ENCODE data around the gene MAP1LC3C. TPM values are rescaled to one million over a fixed set of nuclear protein-coding genes. Genes with fewer than 3 reads are reported as not detected.
"Not testable (repeated sequence)": the region's sequence is repeated elsewhere in the genome, so short reads cannot be mapped to it uniquely, and the experiment has no call there.

Gene MAP1LC3C
- total RNA-seq, 1 donor from 2014 or later: not detected

DNA sequence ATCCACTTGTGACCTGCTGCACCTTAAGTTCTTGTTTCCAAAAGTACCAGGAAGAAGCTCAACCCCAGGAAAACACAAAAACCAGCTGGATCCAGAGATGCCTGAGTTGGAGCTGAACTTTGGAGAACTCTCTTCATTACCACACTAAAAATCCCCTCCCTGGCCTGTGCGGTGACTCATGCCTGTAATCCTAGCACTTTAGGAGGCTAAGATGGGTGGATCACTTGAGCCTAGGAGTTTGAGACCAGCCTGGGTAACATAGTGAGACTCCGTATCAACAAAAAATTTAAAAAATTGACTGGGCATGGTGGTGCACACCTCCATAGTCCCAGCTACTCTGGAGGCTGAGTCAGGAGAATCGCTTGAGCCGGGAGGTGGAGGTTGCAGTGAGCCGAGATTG, 6.2 kb downstream of the MAP1LC3C start:
- DNase-seq (ENCODE audit: low spot score): no peak

DNA sequence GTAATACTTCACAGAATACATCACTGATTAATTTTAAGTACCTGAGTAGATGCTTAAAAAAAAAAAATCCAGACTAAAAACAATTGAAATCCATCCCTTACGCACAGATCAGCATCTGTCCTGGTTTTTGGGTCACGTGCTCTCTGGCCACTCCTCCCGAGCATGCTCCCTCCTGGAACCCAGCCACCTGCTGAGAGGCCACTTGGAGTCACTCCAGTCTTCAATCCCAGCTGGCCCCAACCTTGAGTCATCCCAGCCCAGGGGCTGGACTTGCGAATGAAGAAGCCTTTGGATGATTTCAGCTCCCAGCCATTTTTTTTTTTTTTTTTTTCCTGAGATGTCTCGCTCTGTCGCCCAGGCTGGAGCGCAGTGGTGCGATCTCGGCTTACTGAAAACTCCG, 8.9 kb downstream of the MAP1LC3C start:
- peak; percentile 77 for DNase-seq (ENCODE audit: low spot score)

DNA sequence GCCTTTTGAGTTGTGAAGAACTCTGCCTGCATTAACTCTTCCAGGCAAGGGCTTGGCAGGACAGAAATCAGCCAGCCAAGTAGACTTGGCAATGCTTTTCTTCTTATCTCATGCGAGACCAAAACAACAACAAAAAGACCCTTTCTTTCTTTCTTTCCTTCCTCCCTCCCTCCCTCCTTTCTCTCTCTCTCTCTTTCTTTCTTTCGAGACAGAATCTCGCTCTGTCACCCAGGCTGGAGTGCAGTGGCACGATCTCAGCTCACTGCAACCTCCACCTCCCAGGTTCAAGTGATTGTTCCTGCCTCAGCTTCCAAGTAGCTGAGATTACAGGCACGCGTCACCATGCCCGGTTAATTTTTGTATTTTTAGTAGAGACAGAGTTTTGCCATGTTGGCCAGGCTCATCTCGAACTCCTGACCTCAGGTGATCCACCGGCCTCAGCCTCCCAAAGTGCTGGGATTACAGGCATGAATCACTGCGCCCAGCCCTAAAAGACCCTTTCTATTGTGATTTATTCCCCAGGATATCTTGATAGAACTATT, 10.4 kb downstream of the MAP1LC3C start:
- not testable (repeated sequence) for DNase-seq (ENCODE audit: low spot score)

DNA sequence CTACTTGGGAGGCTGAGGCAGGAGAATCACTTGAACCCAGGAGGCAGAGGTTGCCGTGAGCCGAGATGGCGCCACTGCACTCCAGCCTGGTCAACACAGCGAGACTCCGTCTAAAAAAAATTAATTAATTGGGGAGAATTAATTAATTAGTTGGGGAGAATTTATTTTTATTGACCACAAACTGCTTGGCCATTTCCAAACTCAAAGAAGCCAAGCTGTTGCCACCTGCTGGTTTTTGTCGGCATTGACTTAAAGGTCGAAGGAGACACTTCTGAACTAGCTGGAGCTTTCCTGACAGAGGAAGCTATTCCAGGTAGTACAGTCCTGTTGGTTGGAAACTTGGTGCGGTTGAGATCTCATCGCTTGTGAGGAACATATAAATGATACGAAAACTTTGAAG, 13.1 kb downstream of the MAP1LC3C start:
- DNase-seq (ENCODE audit: low spot score): no peak

DNA sequence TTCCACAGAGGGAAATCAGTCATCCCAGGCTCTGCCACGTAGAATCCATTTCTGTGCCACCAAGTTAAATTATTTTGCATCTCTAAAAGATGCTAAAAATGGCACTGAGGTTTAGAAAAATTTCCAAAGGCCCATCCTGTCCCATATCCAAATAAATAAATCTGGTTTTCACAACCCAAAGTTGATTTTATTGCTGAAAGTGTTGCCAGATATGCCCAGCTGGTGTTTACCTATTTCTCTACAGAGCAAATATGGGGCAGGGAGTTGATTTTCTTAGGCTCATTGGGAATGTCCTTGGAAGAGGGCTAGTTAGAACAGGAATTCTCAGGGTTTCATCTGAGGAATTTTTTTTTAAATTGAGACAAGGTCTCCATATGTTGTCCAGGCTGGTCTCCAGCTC, 19.0 kb downstream of the MAP1LC3C start:
- DNase-seq (ENCODE audit: low spot score): no peak

DNA sequence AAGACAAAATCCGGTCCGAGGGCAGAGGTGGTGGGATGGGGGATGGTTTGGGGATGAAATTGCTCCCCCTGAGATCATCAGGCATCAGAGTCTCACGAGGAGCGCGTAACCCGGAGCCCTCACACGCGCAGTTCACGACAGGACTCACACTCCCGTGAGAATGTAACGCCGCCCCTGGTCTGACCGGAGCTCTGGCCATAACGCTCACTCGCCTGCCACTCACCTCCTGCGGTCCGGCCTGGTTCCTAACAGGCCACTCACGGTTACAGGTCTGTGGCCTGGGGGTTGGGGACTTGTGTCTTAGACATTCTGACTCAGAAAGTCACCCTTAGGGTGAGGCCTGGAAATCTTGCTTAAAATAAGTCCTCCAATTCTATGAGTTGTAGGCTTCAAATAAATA, 19.8 kb downstream of the MAP1LC3C start:
- no peak for DNase-seq (ENCODE audit: low spot score)

DNA sequence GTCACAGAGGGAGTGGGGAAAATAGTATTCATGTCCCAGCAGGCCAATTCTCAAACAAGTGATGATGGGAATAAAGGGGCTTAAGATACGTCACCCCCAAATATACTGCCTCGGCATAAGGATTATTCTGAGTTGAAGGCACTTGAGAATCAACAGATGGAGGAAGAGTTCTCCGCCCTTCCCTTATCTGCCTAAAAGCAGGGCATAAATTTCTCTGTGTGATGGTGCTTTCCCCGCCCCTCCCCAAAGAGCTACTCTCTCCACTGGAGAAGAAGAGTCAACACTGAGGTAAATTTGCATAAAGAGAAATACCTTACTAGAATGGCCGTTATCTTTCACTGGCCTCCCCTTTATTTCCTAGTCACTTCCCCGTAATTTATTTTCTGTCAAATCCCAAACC, 22.7 kb downstream of the MAP1LC3C start:
- DNase-seq (ENCODE audit: low spot score): no peak

DNA sequence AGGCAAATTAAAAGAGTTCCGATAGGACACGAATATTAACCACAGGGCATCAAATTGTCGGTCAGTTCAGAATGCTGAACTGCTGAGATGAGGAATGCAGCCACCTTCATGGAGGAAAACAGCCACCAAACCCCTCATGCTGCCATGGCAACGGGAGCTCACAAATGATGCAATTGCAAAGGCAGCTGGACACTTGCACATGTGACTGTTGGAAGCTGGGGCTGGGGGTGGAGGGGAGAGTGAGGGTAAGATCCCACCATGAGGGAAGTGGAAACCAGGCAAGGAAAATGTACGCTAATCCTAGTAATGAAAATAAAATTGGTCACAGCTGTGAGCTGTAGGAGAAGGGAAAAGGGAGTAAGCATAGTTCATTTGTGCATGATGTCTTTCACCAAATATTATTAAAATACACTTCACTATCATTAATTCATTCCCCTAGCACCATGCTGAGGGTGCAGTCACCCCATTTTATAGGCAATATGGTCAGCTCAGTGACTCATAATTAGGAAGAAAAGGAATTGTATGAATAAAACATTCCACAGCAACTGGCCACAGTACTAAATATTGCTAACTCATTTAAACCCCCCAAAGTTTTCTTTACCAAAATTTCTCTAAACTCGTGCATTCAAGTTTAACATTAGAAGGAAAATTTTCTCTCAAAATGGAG, 26.1 kb downstream of the MAP1LC3C start:
- DNase-seq (ENCODE audit: low spot score): no peak

DNA sequence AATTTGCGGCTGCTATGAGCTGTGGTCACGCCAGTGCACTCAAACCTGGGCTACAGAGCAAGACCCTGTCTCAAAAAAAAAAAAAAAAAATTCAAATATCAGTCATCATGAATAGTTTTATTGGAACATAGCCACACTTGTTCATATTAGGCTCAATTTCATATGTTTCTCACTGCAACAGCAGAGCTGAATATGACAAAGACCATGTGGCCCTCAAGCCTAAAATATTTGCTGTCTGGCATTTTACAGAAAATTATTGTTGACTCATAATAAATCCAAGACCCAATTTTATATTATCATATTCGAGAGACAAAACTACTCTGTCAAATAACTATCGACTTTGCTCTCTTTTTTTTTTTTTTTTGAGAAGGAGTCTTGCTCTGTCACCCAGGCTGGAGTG, 30.3 kb downstream of the MAP1LC3C start:
- no peak for DNase-seq (ENCODE audit: low spot score)

DNA sequence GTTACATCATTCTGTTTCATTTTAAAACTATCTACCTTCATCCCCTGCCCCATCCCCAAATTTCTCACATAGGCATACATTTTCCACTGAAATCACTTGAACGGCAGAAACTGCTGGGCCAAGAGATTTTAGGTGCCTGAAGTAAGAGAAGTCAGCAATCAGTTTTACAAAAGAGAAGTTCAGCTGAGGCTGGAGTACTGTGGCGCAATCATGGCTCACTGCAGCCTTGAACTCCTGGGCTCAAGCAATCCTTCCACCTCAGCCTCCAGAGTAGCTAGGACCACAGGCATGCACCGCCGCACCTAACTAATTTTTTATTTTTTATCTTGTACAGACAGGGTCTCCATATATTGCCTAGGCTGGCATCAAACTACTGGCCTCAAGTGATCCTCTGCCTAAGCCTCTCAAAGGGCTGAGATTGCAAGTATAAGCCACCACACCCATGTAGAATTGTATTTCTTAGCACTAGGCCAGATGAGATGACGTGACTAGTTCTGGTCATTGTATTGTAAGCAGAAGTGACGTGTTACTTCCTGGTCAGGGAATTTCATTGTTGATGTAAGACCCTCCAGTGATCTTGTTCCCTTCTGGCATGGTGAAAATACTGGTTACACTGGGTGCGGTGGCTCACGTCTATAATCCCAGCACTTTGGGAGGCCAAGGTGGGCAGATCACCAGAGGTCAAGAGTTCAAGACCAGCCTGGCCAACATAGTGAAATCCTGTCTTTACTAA, 34.2 kb downstream of the MAP1LC3C start:
- DNase-seq (ENCODE audit: low spot score): no peak

DNA sequence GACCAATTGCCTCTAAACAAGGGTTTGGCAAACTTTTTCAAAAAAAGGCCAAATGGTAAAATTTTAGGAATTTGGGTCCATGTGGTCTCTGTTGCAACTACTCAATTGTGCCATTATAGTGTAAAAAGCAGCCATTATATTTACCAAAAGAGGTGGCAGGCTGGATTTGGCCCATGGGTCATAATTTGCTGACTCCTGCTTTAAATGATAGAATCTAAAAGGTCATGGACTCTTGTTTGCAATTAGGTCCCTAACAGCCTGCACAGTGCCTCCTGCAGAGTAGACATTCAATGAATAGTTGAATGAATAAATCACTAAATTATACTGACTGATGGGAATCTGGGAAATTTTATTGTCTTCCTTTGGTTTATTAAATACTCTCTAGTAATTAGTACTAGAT, 35.2 kb downstream of the MAP1LC3C start:
- DNase-seq (ENCODE audit: low spot score): no peak

DNA sequence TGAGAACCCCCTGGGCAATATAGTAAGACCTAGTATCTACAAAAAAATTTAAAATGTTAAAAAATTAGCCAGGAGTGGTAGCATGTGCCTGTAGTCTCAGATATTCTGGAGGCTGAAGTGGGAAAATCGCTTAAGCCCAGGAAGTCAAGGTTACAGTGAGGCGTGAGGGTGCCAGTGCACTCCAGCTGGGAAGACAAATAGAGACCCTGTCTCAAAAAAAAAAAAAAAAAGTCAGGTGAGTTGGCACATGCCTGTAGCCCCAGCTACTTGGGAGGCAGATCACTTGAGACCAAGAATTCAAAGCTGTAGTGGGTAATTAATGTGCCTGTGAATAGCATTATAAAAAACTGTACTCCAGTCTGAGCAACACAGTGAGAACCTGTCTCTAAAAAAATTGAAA, 36.7 kb downstream of the MAP1LC3C start:
- no peak for DNase-seq (ENCODE audit: low spot score)

DNA sequence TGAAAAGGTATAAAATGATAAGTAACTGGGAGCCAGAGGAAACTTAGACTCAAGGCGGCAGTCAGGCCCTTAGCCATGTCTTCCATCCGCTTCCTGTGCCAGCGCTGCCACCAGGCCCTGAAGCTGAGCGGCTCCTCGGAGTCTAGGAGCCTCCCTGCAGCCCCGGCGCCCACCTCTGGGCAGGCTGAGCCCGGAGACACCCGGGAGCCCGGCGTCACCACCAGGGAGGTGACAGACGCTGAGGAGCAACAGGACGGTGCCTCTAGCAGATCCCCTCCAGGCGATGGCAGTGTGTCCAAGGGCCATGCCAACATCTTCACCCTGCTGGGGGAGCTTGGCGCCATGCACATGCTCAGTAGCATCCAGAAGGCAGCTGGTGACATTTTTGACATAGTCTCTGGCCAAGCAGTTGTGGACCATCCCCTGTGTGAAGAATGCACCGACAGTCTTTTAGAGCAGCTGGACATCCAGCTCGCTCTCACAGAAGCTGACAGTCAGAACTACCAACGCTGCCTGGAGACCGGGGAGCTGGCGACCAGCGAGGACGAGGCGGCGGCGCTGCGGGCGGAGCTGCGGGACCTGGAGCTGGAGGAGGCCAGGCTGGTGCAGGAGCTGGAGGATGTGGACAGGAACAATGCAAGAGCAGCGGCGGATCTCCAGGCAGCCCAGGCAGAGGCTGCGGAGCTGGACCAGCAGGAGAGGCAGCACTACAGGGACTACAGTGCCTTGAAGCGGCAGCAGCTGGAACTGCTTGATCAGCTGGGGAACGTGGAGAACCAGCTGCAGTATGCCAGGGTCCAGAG, 41.0 kb downstream of the MAP1LC3C start, which contains the start of gene BECN2:
BECN2 (plus strand) TSS at position 76 of the 803 bp plus-strand sequence; CDS start at position 76, 0 bp downstream.
- DNase-seq (ENCODE audit: low spot score): no peak

DNA sequence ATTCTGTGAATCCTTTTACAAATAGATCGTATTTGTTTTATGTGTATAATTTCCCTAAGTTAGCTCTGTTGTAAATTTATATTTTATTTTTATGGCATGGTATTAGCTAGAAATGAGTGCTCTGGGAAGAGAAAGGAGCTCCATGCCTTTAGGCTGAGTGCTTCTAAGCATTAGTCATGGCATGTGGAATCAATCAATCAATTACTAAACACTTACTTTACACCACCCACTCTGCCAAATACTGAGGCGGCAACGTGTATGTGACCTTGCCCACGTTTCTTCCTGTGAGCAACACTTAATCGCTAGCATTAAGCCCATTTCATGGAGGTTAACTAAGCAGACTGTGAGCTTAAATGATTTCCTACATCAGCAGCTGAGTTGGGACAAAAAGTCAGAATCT, 48.5 kb downstream of the MAP1LC3C start:
- no peak for DNase-seq (ENCODE audit: low spot score)

DNA sequence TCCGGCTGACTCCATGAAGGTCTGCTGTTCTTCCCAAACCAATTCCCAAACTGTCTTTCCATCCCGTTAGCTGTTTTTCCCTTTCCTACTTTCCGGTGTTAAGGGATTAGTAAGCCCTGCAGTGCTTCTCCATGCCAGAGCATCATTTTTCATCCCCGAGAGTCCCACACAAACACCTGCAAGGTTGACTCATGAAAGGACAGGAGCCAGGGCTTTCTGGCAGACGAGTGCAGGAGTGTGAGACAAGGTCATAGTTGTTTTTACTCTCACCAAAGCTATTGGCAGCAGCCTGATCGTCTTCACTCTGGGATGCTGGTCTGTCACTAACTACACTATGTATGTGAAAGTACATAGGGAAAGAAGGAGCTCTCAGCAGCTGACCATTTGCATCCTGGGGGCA, 51.5 kb downstream of the MAP1LC3C start:
- DNase-seq (ENCODE audit: low spot score): no peak

Other genes with a start within 250 kb of the MAP1LC3C start
- 0.83 TPM for gene EXO1, start 150.9 kb downstream of the MAP1LC3C start, total RNA-seq
- not detected for gene BECN2, start 41.3 kb downstream of the MAP1LC3C start, total RNA-seq